Measurements from ENCODE around the gene PRRX2.

The PRRX2 gene

GRCh38 chr9:129681924-129682323, 16.5 kb downstream of the PRRX2 start:
- H3K27ac ChIP-seq = no peak overlapping the region
- no peak for TF ChIP-seq ZFX (IDR thresholded peaks at IDR 0.05)
- TF ChIP-seq CTCF (conservative IDR thresholded peaks at IDR 0.05) = no peak

DNA sequence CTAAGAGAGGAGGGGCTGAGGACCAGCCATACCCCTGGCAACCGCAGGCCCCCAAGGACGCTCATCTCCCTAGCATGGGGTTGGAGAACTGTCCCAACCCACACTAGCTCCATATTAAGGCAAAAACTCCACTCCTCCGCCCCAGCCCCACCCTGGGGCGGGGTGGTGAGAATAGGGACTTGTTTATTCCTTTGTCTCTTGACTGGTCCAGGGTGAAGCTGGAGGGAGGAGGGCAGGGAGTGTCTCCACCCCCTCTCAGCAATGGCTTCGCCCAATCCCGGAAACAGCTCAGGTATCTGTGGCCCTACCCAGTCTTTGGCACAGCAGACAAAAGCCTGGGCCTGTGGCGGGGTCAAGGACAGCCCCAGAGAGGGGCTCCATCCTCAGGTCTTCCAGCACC, 16.9 kb downstream of the PRRX2 start:
- no peak for TF ChIP-seq ZFX (IDR thresholded peaks at IDR 0.05)
- no peak for TF ChIP-seq CTCF (conservative IDR thresholded peaks at IDR 0.05)
- no peak overlapping the region for H3K27ac ChIP-seq

DNA sequence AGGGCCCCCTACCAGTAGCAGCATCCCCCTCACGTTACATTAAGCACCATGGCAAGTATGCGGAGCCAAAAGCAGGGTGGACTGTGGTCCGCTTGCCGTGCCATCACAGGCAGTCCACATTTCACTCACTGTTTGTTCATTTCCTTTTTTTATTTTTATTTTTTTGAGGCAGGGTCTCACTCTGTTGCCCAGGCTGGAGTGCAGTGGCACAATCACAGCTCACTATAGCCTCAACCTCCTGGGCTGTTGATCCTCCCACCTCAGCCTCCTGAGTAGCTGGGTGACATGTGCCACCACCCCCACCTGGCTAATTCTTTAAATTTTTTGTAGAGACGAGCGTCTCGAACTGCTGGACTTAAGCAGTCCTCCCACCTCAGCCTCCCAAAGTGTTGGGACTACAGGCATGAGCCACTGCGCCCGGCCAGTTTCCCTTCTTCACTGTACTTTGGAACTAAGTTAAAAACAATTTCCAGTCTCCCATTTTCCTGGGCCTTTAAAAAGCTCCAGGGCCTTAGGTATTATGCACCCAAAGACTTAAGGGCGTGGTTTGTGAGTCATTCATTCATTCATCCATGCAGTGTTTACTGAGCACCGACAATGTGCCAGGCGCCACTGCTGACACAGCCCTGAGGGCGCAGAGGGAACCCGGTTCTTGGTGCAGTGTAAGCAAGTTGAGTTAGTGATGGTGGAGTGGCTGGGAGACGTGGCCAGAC, 19.9 kb downstream of the PRRX2 start:
- TF ChIP-seq ZFX (IDR thresholded peaks at IDR 0.05) = no peak
- no peak overlapping the region for H3K27ac ChIP-seq

DNA sequence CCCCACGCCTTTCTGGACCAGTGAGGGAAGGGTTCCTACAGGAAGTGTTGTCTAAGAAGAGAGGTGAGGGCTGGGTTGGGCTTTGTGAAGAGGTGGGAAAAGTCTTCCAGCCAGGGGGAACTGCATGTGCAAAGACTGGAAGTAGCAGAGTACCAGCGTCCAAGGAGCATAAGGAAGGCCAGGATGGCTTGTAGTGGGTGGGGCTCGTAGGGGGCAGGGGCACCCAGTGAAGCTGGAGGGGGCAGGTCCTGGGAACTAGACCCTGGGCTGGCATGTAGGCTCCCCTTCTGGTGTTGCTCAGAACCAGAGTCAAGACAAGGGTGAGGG, 20.4 kb downstream of the PRRX2 start:
- H3K27ac ChIP-seq = no peak overlapping the region
- TF ChIP-seq ZFX (IDR thresholded peaks at IDR 0.05) (no peak), CTCF (conservative IDR thresholded peaks at IDR 0.05) (no peak)

GRCh38 chr9:129686736-129687135, 21.3 kb downstream of the PRRX2 start:
- H3K27ac ChIP-seq = no peak overlapping the region
- TF ChIP-seq ZFX (IDR thresholded peaks at IDR 0.05) (no peak), CTCF (conservative IDR thresholded peaks at IDR 0.05) (no peak)

GRCh38 chr9:129687391-129687790, 21.9 kb downstream of the PRRX2 start:
- no peak for TF ChIP-seq CTCF (conservative IDR thresholded peaks at IDR 0.05)
- no peak for TF ChIP-seq ZFX (IDR thresholded peaks at IDR 0.05)
- H3K27ac ChIP-seq = no peak overlapping the region

GRCh38 chr9:129688285-129689043, 23.0 kb downstream of the PRRX2 start:
- TF ChIP-seq ZFX (IDR thresholded peaks at IDR 0.05) (no peak), CTCF (conservative IDR thresholded peaks at IDR 0.05) (no peak)
- no peak overlapping the region for H3K27ac ChIP-seq

DNA sequence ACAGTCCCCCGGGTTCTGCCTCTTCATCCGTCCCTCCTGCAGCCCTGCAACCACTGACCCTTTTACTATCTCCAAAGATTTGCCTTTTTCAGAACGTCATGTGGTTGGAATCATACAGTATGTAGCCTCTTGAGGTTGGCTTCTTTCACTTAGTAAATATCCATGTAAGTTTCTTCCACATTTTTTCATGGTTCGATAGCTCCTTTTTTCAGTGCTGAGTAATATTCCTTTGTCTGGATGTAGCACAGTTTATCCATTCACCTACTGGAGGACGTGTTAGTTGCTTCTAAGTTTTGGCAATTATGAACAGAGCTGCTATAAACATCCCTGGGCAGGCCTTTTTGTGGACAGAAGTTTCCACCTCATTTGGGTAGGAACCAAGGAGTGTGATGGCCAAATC, 27.1 kb downstream of the PRRX2 start:
- no peak for TF ChIP-seq CTCF (conservative IDR thresholded peaks at IDR 0.05)
- no peak for TF ChIP-seq ZFX (IDR thresholded peaks at IDR 0.05)
- no peak overlapping the region for H3K27ac ChIP-seq
